Panc1 (cell line): ENCODE measurements around the gene HCRT. TPM values are rescaled to one million over a fixed set of nuclear protein-coding genes. Genes with fewer than 3 reads are reported as not detected.

ENCODE experiments used
- ATAC-seq: fragments of 200-7000 bp; cut with Tn5 transposase; 2 replicates; pipeline ENCODE4 v1.9.1; 2020; ENCODE audit warnings: mild to moderate bottlenecking, moderate library complexity
- BruUV-seq: library from RNA; stranded (reverse); fragments of 400-500 nt; replicated peaks from 2 replicates; lab custom pipeline; 2021; lab: Mats Ljungman, UMichigan
- CTCF ChIA-PET: fragments of 300-600 bp; sonication (Branson Sonifier 250); formaldehyde crosslinking; loops from one replicate; lab custom pipeline; 2022; ENCODE audit warnings: antibody characterized with exemption; lab: Charles Lee
- POLR2A ChIA-PET: fragments of 300-600 bp; sonication (Branson Sonifier 250); formaldehyde crosslinking; loops from one replicate; lab custom pipeline; 2022; ENCODE audit warnings: antibody characterized with exemption; lab: Charles Lee
- DNase-seq: peaks from one replicate; pipeline ENCODE4 v3.0.0-alpha.2; 2010; ENCODE audit warnings: low read depth, low spot score
- H3K27ac ChIP-seq: 2 replicates; pipeline ENCODE4 v1.5.1; 2011; ENCODE audit warnings: mild to moderate bottlenecking, low read length, inconsistent platforms
- H3K27me3 ChIP-seq: fragments of 200-500 bp; sonication (Bioruptor generic); 2 replicates; pipeline ENCODE4 v1.6.0; 2014; ENCODE audit warnings: low read length, inconsistent platforms; ENCODE audit not compliant: control insufficient read depth, insufficient read depth
- H3K36me3 ChIP-seq: fragments of 200-500 bp; sonication (Bioruptor generic); 2 replicates; pipeline ENCODE4 v1.5.1; 2014; ENCODE audit warnings: inconsistent platforms, mild to moderate bottlenecking, low read length, moderate library complexity; ENCODE audit not compliant: control insufficient read depth, insufficient read depth
- H3K4me1 ChIP-seq: 2 replicates; pipeline ENCODE4 v1.5.1; 2011; ENCODE audit warnings: inconsistent platforms, mild to moderate bottlenecking, low read length, moderate library complexity; ENCODE audit not compliant: control insufficient read depth, insufficient read depth
- H3K4me3 ChIP-seq, 2 experiments: 2 replicates each; pipeline ENCODE4 v1.5.1; 2011 to 2012; ENCODE audit warnings: low read depth in 2 of 2, low read length in 2 of 2, mild to moderate bottlenecking in 2 of 2, inconsistent platforms in 1 of 2, moderate library complexity in 1 of 2
- H3K9me3 ChIP-seq: fragments of 200-500 bp; sonication (Bioruptor generic); 2 replicates; pipeline ENCODE4 v1.5.1; 2014; ENCODE audit warnings: low read depth, mild to moderate bottlenecking, inconsistent platforms, low read length, moderate library complexity; ENCODE audit not compliant: control insufficient read depth, insufficient read depth
- POLR2AphosphoS5 ChIP-seq: IDR thresholded peaks from 2 replicates; pipeline ENCODE4 v1.6.1; 2012; ENCODE audit warnings: mild to moderate bottlenecking, low read depth, low read length, moderate library complexity
- SIN3A ChIP-seq: IDR thresholded peaks from 2 replicates; pipeline ENCODE4 v1.6.1; 2012; ENCODE audit warnings: low read depth, mild to moderate bottlenecking, low read length, moderate library complexity, borderline replicate concordance; ENCODE audit not compliant: insufficient read depth
- TCF7L2 ChIP-seq: IDR thresholded peaks from 2 replicates; pipeline ENCODE4 v1.6.1; 2011; ENCODE audit warnings: mild to moderate bottlenecking, low read depth, low read length, inconsistent platforms
- in situ Hi-C: cut with HindIII; loops from 2 replicates; pipeline ENCODE4 v1.10.0; 2016; ENCODE audit warnings: low sequenced_read_pairs, low pct_unique_long_range_greater_than_20kb
- intact Hi-C: fragments of 100-400 bp; cut with micrococcal nuclease; formaldehyde crosslinking; loops from one replicate; pipeline ENCODE4 v1.10.0; 2022; ENCODE audit not compliant: unreplicated experiment
- total RNA-seq: library from RNA; stranded (reverse); gene quantifications from one replicate; pipeline ENCODE4 v1.2.1, GENCODE V29; 2021; ENCODE audit not compliant: unreplicated experiment
- TF ChIP-seq, protein P1 (sequence below), 2 experiments: IDR thresholded peaks; 2 replicates each; pipeline ENCODE4 v1.6.1; 2011 to 2012; ENCODE audit warnings: low read depth in 2 of 2, control low read depth in 1 of 2, low read length in 1 of 2, mild to moderate bottlenecking in 1 of 2, moderate library complexity in 1 of 2; ENCODE audit not compliant: insufficient read depth in 1 of 2
- TF ChIP-seq, protein P2 (sequence below): fragments of 450-650 bp; IDR thresholded peaks from 2 replicates; pipeline ENCODE4 v1.5.1; 2017; ENCODE audit warnings: mild to moderate bottlenecking

HCRT gene
- total RNA-seq, 1 experiment from 2014 or later = not detected

DNA sequence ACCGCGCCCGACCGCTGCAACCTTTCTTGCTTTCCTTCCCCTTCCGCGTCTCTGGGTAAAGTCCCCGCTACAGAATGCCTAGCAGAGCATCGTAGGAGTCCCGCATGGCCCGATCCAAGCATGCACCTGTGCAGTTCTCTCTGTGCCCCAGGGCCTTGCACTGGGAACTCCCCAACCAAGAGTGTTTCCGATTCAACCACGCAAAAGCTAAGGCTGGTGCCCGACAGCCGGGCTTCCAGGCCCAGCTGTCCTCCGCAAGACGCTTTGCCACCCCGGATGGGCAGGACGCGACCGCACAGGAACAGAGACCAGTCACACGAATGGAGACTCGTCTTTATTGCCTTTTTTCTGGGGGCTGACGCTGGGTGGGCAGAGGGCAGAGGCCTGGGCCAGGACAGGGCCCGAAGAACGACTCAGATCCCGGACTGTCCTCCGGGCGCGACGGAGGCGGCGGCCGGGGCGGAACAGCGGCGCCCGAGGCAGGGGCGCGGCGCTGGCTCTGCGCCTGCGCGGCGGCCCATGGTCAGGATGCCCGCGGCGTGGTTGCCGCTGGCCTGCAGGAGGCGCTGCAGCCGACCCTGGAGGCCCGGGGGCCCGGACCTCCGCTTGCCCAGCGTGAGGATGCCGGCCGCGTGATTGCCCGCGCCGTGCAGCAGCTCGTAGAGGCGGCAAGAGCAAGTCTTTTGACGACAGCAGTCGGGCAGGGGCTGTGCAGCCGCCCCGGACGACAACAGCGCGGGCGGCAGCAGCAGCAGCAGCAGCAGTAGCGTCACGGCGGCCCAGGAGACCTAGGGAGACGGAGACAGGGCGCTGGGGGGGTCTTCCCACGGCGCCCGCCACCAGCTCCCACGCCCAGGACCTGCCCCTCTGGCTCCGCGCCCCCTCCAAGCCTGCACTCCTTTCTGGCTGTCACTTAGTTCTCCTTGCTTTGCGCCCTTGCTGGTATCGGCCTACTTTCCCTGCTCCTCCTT lies 1.2 kb downstream of the HCRT start:
- in situ Hi-C loops = no loop called here
- intact Hi-C loops = no loop called here
- CTCF ChIA-PET = no interaction called here

DNA sequence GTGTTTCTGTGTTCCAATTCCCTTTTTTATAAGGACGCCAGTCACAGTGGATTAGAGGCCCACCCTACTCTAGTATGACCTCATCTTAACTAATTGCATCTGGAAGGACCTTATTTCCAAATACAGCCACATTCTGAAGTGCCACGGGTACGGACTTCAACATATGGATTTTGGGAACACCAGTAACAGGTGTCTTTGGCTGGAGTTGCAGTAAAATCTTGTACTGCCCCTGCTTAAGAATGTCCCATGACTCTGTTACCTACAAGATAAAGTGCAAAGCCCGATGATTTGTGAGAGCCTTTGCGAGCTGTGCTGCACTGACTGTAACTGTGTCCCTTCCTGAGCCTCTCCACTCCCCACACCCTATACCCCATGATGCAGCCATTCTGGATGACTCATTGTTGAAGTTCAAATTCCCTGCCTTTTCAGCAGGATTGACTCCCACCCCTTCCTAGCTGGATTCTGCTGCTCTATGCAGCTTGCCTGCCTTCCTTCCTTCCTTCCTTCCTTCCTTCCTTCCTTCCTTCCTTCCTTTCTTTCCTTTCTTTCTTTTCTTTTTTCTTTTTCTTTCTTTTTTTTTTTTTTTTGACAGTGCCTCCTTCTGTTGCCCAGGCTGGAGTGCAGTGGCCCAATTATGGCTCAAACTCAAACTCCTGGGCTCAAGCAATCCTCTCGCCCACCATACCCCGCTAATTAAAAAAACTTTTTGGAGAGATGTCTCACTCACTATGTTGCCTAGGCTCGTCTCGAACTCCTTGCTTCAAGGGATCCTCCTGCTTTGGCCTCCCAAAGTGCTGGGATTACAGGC lies 2.1 kb downstream of the HCRT start:
- ATAC-seq = no peak
- H3K27me3 ChIP-seq = no peaks in the 10 kb centered on the region
- H3K36me3 ChIP-seq = no peaks in the 10 kb centered on the region
- intact Hi-C loops = no loop called here
- ChIA-PET POLR2A (interaction anchor here (0.6 kb wide), 1 partner anchor 491 kb away, joined by 3 read pairs; no protein-coding TSS in a partner anchor), CTCF (no interaction called here)
- H3K4me3 ChIP-seq = peak overlapping the region; percentile 47 to 69
- BruUV-seq = no TSS peak
- H3K27ac ChIP-seq = peak overlapping the region; percentile 79
- no peaks in the 10 kb centered on the region for H3K9me3 ChIP-seq
- in situ Hi-C loops = no loop called here
- no peak for DNase-seq
- peaks cover 12% of the 10 kb centered on the region for H3K4me1 ChIP-seq
- TF ChIP-seq TCF7L2 = no peak
- TF ChIP-seq, protein P1, sequence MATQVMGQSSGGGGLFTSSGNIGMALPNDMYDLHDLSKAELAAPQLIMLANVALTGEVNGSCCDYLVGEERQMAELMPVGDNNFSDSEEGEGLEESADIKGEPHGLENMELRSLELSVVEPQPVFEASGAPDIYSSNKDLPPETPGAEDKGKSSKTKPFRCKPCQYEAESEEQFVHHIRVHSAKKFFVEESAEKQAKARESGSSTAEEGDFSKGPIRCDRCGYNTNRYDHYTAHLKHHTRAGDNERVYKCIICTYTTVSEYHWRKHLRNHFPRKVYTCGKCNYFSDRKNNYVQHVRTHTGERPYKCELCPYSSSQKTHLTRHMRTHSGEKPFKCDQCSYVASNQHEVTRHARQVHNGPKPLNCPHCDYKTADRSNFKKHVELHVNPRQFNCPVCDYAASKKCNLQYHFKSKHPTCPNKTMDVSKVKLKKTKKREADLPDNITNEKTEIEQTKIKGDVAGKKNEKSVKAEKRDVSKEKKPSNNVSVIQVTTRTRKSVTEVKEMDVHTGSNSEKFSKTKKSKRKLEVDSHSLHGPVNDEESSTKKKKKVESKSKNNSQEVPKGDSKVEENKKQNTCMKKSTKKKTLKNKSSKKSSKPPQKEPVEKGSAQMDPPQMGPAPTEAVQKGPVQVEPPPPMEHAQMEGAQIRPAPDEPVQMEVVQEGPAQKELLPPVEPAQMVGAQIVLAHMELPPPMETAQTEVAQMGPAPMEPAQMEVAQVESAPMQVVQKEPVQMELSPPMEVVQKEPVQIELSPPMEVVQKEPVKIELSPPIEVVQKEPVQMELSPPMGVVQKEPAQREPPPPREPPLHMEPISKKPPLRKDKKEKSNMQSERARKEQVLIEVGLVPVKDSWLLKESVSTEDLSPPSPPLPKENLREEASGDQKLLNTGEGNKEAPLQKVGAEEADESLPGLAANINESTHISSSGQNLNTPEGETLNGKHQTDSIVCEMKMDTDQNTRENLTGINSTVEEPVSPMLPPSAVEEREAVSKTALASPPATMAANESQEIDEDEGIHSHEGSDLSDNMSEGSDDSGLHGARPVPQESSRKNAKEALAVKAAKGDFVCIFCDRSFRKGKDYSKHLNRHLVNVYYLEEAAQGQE (IDR thresholded peaks at IDR 0.05; ENCODE audit: insufficient read depth in 1 of 2, low read depth in 2 of 2, low read length in 1 of 2) = no peak
- no peak for TF ChIP-seq SIN3A
- TF ChIP-seq POLR2AphosphoS5 = no peak
- TF ChIP-seq, protein P2, sequence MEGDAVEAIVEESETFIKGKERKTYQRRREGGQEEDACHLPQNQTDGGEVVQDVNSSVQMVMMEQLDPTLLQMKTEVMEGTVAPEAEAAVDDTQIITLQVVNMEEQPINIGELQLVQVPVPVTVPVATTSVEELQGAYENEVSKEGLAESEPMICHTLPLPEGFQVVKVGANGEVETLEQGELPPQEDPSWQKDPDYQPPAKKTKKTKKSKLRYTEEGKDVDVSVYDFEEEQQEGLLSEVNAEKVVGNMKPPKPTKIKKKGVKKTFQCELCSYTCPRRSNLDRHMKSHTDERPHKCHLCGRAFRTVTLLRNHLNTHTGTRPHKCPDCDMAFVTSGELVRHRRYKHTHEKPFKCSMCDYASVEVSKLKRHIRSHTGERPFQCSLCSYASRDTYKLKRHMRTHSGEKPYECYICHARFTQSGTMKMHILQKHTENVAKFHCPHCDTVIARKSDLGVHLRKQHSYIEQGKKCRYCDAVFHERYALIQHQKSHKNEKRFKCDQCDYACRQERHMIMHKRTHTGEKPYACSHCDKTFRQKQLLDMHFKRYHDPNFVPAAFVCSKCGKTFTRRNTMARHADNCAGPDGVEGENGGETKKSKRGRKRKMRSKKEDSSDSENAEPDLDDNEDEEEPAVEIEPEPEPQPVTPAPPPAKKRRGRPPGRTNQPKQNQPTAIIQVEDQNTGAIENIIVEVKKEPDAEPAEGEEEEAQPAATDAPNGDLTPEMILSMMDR = no peak

More for the DNA sequence above, 1.2 kb downstream of the HCRT start:
- no TSS peak for BruUV-seq
- no peak for DNase-seq
- Histone ChIP-seq H3K4me1 (peaks cover 12% of the 10 kb centered on the region), H3K36me3 (no peaks in the 10 kb centered on the region), H3K9me3 (no peaks in the 10 kb centered on the region), H3K27ac (peak overlapping the region; percentile 79), H3K4me3 (peak overlapping the region; percentile 47 to 69), H3K27me3 (no peaks in the 10 kb centered on the region)
- TF ChIP-seq, protein P1 (IDR thresholded peaks at IDR 0.05; ENCODE audit: insufficient read depth in 1 of 2, low read depth in 2 of 2, low read length in 1 of 2) = no peak
- no peak for TF ChIP-seq TCF7L2
- TF ChIP-seq POLR2AphosphoS5 = no peak
- TF ChIP-seq, protein P2 = peak; percentile 89
- TF ChIP-seq SIN3A = no peak
- peak; percentile 80 for ATAC-seq
- POLR2A ChIA-PET = interaction anchor here (0.6 kb wide), 1 partner anchor 492 kb away, joined by 3 read pairs; no protein-coding TSS in a partner anchor
